PC-3 (cell line): Measurements from ENCODE around the gene PRKCE.

Experiments
- CTCF ChIP-seq: fragments of 300-600 bp; sonication (generic); conservative IDR thresholded peaks from 2 replicates; pipeline ENCODE4 v1.5.1; 2017; ENCODE audit warnings: antibody characterized with exemption, low read depth, mild to moderate bottlenecking, low read length
- EZH2 ChIP-seq: fragments of 300-600 bp; sonication (generic); IDR thresholded peaks from one replicate; pipeline ENCODE4 v1.6.1; 2017; ENCODE audit warnings: antibody characterized with exemption, mild to moderate bottlenecking, low read length; ENCODE audit not compliant: unreplicated experiment

- TF ChIP-seq CTCF (no peak), EZH2 (no peak)
These were observed 92.3 kb downstream of the PRKCE start for GRCh38 chr2:45743531-45744396.
